ENCODE measurements around the gene ATRNL1.

DNA sequence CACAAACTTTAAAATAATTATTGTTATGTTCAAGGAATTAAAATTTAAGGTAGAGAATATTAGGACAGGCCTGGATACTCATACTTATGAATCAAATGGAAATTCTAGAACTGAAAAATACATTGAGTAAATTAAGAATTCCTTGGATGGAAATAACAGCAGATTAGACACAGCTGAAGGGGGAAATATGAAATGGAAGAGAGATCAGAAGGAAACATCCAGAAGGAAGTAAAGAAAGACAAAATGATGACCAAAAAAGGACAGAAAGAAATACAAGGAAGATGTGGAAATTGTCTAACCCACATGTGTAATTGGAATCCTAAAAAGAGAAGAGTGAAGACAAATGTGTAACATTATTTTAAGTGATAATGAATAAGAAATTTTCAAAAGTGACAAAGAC, 128.9 kb downstream of the ATRNL1 start:
- TF ChIP-seq EZH2 (IDR thresholded peaks at IDR 0.05; ENCODE audit: low read depth, unreplicated experiment): no peak
- no peak for TF ChIP-seq POLR2AphosphoS5 (IDR thresholded peaks at IDR 0.05; ENCODE audit: low read depth)
- TF ChIP-seq, protein P1, sequence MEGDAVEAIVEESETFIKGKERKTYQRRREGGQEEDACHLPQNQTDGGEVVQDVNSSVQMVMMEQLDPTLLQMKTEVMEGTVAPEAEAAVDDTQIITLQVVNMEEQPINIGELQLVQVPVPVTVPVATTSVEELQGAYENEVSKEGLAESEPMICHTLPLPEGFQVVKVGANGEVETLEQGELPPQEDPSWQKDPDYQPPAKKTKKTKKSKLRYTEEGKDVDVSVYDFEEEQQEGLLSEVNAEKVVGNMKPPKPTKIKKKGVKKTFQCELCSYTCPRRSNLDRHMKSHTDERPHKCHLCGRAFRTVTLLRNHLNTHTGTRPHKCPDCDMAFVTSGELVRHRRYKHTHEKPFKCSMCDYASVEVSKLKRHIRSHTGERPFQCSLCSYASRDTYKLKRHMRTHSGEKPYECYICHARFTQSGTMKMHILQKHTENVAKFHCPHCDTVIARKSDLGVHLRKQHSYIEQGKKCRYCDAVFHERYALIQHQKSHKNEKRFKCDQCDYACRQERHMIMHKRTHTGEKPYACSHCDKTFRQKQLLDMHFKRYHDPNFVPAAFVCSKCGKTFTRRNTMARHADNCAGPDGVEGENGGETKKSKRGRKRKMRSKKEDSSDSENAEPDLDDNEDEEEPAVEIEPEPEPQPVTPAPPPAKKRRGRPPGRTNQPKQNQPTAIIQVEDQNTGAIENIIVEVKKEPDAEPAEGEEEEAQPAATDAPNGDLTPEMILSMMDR (conservative IDR thresholded peaks at IDR 0.05; ENCODE audit: low read depth in 2 of 2): no peak
- TF ChIP-seq, protein P2, sequence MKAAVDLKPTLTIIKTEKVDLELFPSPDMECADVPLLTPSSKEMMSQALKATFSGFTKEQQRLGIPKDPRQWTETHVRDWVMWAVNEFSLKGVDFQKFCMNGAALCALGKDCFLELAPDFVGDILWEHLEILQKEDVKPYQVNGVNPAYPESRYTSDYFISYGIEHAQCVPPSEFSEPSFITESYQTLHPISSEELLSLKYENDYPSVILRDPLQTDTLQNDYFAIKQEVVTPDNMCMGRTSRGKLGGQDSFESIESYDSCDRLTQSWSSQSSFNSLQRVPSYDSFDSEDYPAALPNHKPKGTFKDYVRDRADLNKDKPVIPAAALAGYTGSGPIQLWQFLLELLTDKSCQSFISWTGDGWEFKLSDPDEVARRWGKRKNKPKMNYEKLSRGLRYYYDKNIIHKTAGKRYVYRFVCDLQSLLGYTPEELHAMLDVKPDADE (IDR thresholded peaks at IDR 0.05): no peak
- no peak for TF ChIP-seq EZH2phosphoT487 (IDR thresholded peaks at IDR 0.05; ENCODE audit: unreplicated experiment)

Data from GM23338 (cell line).